PC-3 (cell line): ENCODE data around the gene GBP7. TPM values are rescaled to one million over a fixed set of nuclear protein-coding genes. Genes with fewer than 3 reads are reported as not detected.

Source experiments
- ATAC-seq: fragments of 200-7000 bp; cut with Tn5 transposase; 2 replicates; pipeline ENCODE4 v1.9.1; 2020; ENCODE audit warnings: mild to moderate bottlenecking, moderate library complexity
- BruUV-seq: library from RNA; stranded (reverse); fragments of 400-500 nt; replicated peaks from 2 replicates; lab custom pipeline; 2021; lab: Mats Ljungman, UMichigan
- CTCF ChIA-PET: fragments of 300-600 bp; sonication (Branson Sonifier 250); formaldehyde crosslinking; loops from one replicate; lab custom pipeline; 2022; ENCODE audit warnings: antibody characterized with exemption; lab: Charles Lee
- POLR2A ChIA-PET: fragments of 300-600 bp; sonication (Branson Sonifier 250); formaldehyde crosslinking; loops from one replicate; lab custom pipeline; 2022; ENCODE audit warnings: antibody characterized with exemption; ENCODE audit not compliant: unreplicated experiment; lab: Charles Lee
- DNase-seq: peaks from one replicate; pipeline ENCODE4 v3.0.0-alpha.2; 2015
- H2AFZ ChIP-seq: fragments of 300-600 bp; sonication (generic); 2 replicates; pipeline ENCODE4 v1.6.0; 2016; ENCODE audit warnings: antibody characterized with exemption, low read length
- H3F3A ChIP-seq: fragments of 300-600 bp; sonication (generic); one replicate; pipeline ENCODE4 v1.6.0; 2017; ENCODE audit warnings: antibody characterized with exemption, low read length, control low read depth, mild to moderate bottlenecking; ENCODE audit not compliant: unreplicated experiment
- H3K27ac ChIP-seq: fragments of 300-600 bp; sonication (generic); 2 replicates; pipeline ENCODE4 v1.5.1; 2016; ENCODE audit warnings: mild to moderate bottlenecking, low read length
- H3K27me3 ChIP-seq: fragments of 300-600 bp; sonication (generic); 2 replicates; pipeline ENCODE4 v1.6.1; 2016; ENCODE audit warnings: low read length, mixed read lengths
- H3K36me3 ChIP-seq: fragments of 300-600 bp; sonication (generic); 2 replicates; pipeline ENCODE4 v1.6.1; 2016; ENCODE audit warnings: low read depth, mixed run types, low read length, mixed read lengths
- H3K4me1 ChIP-seq: fragments of 300-600 bp; sonication (generic); 2 replicates; pipeline ENCODE4 v1.5.1; 2016; ENCODE audit warnings: low read length; ENCODE audit not compliant: insufficient read depth
- H3K4me2 ChIP-seq: fragments of 300-600 bp; sonication (generic); 2 replicates; pipeline ENCODE4 v1.6.0; 2016; ENCODE audit warnings: low read length
- H3K4me3 ChIP-seq: fragments of 300-600 bp; sonication (generic); 2 replicates; pipeline ENCODE4 v1.5.1; 2016; ENCODE audit warnings: mild to moderate bottlenecking, low read length, mixed read lengths
- H3K79me2 ChIP-seq: fragments of 300-600 bp; sonication (generic); 2 replicates; pipeline ENCODE4 v1.6.1; 2017; ENCODE audit warnings: low read length, mixed read lengths
- H3K9ac ChIP-seq: fragments of 300-600 bp; sonication (generic); 2 replicates; pipeline ENCODE4 v1.6.0; 2016; ENCODE audit warnings: mild to moderate bottlenecking, low read length
- H3K9me2 ChIP-seq: fragments of 300-600 bp; sonication (generic); replicated peaks from 2 replicates; pipeline ENCODE4 v1.6.1; 2016; ENCODE audit warnings: mixed run types, low read length, mixed read lengths
- H3K9me3 ChIP-seq: fragments of 300-600 bp; sonication (generic); 2 replicates; pipeline ENCODE4 v1.6.1; 2016; ENCODE audit warnings: low read length, mixed read lengths
- H4K20me1 ChIP-seq: fragments of 300-600 bp; sonication (generic); 2 replicates; pipeline ENCODE4 v1.6.1; 2016; ENCODE audit warnings: low read length, mixed read lengths
- CTCF ChIP-seq: fragments of 300-600 bp; sonication (generic); conservative IDR thresholded peaks from 2 replicates; pipeline ENCODE4 v1.5.1; 2017; ENCODE audit warnings: antibody characterized with exemption, low read depth, mild to moderate bottlenecking, low read length
- EZH2 ChIP-seq: fragments of 300-600 bp; sonication (generic); IDR thresholded peaks from one replicate; pipeline ENCODE4 v1.6.1; 2017; ENCODE audit warnings: antibody characterized with exemption, mild to moderate bottlenecking, low read length; ENCODE audit not compliant: unreplicated experiment
- EZH2phosphoT487 ChIP-seq: fragments of 300-600 bp; sonication (generic); IDR thresholded peaks from 2 replicates; pipeline ENCODE4 v1.6.1; 2018; ENCODE audit warnings: mild to moderate bottlenecking, antibody characterized with exemption, low read length, borderline replicate concordance
- intact Hi-C: fragments of 100-400 bp; cut with micrococcal nuclease; formaldehyde crosslinking; loops from 2 replicates; pipeline ENCODE4 v1.9.0; 2023
- total RNA-seq: library from RNA; depleted of rRNA; stranded (reverse); fragments of >200 nt; gene quantifications from 2 replicates; pipeline ENCODE4 v1.2.3, GENCODE V29; 2014

Gene GBP7
- total RNA-seq, 1 experiment from 2014 or later, result 0.07 TPM

- intact Hi-C loops, result loop anchor here (1.0 kb wide), 1 partner anchor 104 kb away; the partner anchor contains the start of gene GBP3
- no peaks in the 10 kb centered on the region for H3K9me3 ChIP-seq
- no peaks in the 10 kb centered on the region for H3K79me2 ChIP-seq
- no peaks in the 10 kb centered on the region for H3K36me3 ChIP-seq
- BruUV-seq, result no TSS peak
- H3K9ac ChIP-seq, result no peak within 1 kb of the TSS
- H2AFZ ChIP-seq, result peak within 1 kb of the TSS; percentile 82
- CTCF ChIA-PET, result no interaction called here
- H3K4me2 ChIP-seq, result peak within 1 kb of the TSS; percentile 78
- 0 out of 2 replicates have a peak within 1 kb of the TSS, but pooled peaks have one; percentile 11 for H3K27ac ChIP-seq
- POLR2A ChIA-PET, result interaction anchor here (0.6 kb wide), 1 partner anchor 1308 kb away, joined by 3 read pairs; no protein-coding TSS in a partner anchor
- H4K20me1 ChIP-seq, result no peaks in the 10 kb centered on the region
- H3F3A ChIP-seq, result no peaks in the 10 kb centered on the region
- ATAC-seq (peak; percentile 95), DNase-seq (peak; percentile 84)
- no peaks in the 10 kb centered on the region for H3K27me3 ChIP-seq
- TF ChIP-seq EZH2phosphoT487 (no peak), CTCF (no peak), EZH2 (no peak)
- H3K9me2 ChIP-seq, result no peaks in the 10 kb centered on the region
- peaks cover 20% of the 10 kb centered on the region for H3K4me1 ChIP-seq
- H3K4me3 ChIP-seq, result peak within 1 kb of the TSS; percentile 41; the same call in 1 of the 2 replicates
Observed at GRCh38 chr1:89125913-89126580, 49.8 kb downstream of the GBP7 start, which contains the start of gene GBP2. Gene GBP2 (minus strand): TSS chr1:89126114. CDS start chr1:89121966, 4,148 bp downstream.

- H3K27me3 ChIP-seq, result no peaks in the 10 kb centered on the region
- POLR2A ChIA-PET, result interaction anchor here (0.6 kb wide), 1 partner anchor 1309 kb away, joined by 3 read pairs; no protein-coding TSS in a partner anchor
- H2AFZ ChIP-seq, result peak overlapping the region; percentile 82
- no peak overlapping the region for H3K27ac ChIP-seq
- H3K36me3 ChIP-seq, result no peaks in the 10 kb centered on the region
- TSS peak; percentile 56 for BruUV-seq
- intact Hi-C loops, result no loop called here
- peak overlapping the region; percentile 78 for H3K4me2 ChIP-seq
- H3K9ac ChIP-seq, result no peak overlapping the region
- H3K4me3 ChIP-seq, result peak overlapping the region; percentile 41; the same call in 1 of the 2 replicates
- no peak for TF ChIP-seq CTCF
- no peak for TF ChIP-seq EZH2phosphoT487
- TF ChIP-seq EZH2, result no peak
- CTCF ChIA-PET, result no interaction called here
- H3F3A ChIP-seq, result no peaks in the 10 kb centered on the region
- H3K9me3 ChIP-seq, result no peaks in the 10 kb centered on the region
- H3K79me2 ChIP-seq, result no peaks in the 10 kb centered on the region
- H3K9me2 ChIP-seq, result no peaks in the 10 kb centered on the region
- peaks cover 20% of the 10 kb centered on the region for H3K4me1 ChIP-seq
- peak; percentile 37 for ATAC-seq
- no peak for DNase-seq
- H4K20me1 ChIP-seq, result no peaks in the 10 kb centered on the region
Observed at GRCh38 chr1:89125240-89125912, 50.4 kb downstream of the GBP7 start.

GRCh38 chr1:89121641-89122040 is 54.2 kb downstream of the GBP7 start:
- DNase-seq (no peak), ATAC-seq (no peak)
- no peak overlapping the region for H2AFZ ChIP-seq
- H3K4me1 ChIP-seq, result peaks cover 14% of the 10 kb centered on the region
- H4K20me1 ChIP-seq, result no peaks in the 10 kb centered on the region
- H3K4me3 ChIP-seq, result no peak overlapping the region
- H3K9me2 ChIP-seq, result no peaks in the 10 kb centered on the region
- H3K27ac ChIP-seq, result no peak overlapping the region
- POLR2A ChIA-PET, result no interaction called here
- TF ChIP-seq EZH2phosphoT487 (no peak), EZH2 (no peak), CTCF (no peak)
- no peaks in the 10 kb centered on the region for H3K9me3 ChIP-seq
- H3K9ac ChIP-seq, result no peak overlapping the region
- H3K27me3 ChIP-seq, result no peaks in the 10 kb centered on the region
- no peak overlapping the region for H3K4me2 ChIP-seq
- H3F3A ChIP-seq, result no peaks in the 10 kb centered on the region
- no peaks in the 10 kb centered on the region for H3K36me3 ChIP-seq
- intact Hi-C loops, result no loop called here
- no peaks in the 10 kb centered on the region for H3K79me2 ChIP-seq
- CTCF ChIA-PET, result no interaction called here
- BruUV-seq, result no TSS peak
